H9 (cell line): ENCODE results near the gene NEDD4L. TPM values are rescaled to one million over a fixed set of nuclear protein-coding genes. Genes with fewer than 3 reads are reported as not detected.

ENCODE experiments used
- DNase-seq: peaks from one replicate; pipeline ENCODE4 v3.0.0-alpha.2; 2017
- H2AFZ ChIP-seq: one replicate; pipeline ENCODE4 v1.6.1; 2013; ENCODE audit warnings: mild to moderate bottlenecking, low read length, control low read depth, moderate library complexity
- H2AK5ac ChIP-seq: 2 replicates; pipeline ENCODE4 v1.6.1; 2013; ENCODE audit warnings: low read length, control low read depth, mixed read lengths; ENCODE audit not compliant: insufficient read length
- H2BK120ac ChIP-seq: one replicate; pipeline ENCODE4 v1.6.1; 2013; ENCODE audit warnings: low read depth, mild to moderate bottlenecking, low read length, control low read depth, inconsistent platforms; ENCODE audit not compliant: poor library complexity, severe bottlenecking
- H2BK12ac ChIP-seq: 2 replicates; pipeline ENCODE4 v1.6.1; 2013; ENCODE audit warnings: low read length, control low read depth, mixed read lengths, low read depth; ENCODE audit not compliant: insufficient read length
- H2BK15ac ChIP-seq: 2 replicates; pipeline ENCODE4 v1.6.1; 2013; ENCODE audit warnings: low read depth, low read length, control low read depth
- H2BK20ac ChIP-seq: one replicate; pipeline ENCODE4 v1.6.1; 2013; ENCODE audit warnings: low read depth, mild to moderate bottlenecking, low read length, control low read depth, inconsistent platforms; ENCODE audit not compliant: poor library complexity, severe bottlenecking
- H2BK5ac ChIP-seq: 2 replicates; pipeline ENCODE4 v1.6.1; 2013; ENCODE audit warnings: low read length, control low read depth, mixed read lengths; ENCODE audit not compliant: insufficient read length
- H3K14ac ChIP-seq: 2 replicates; pipeline ENCODE4 v1.6.1; 2013; ENCODE audit warnings: low read length, control low read depth; ENCODE audit not compliant: insufficient read depth
- H3K18ac ChIP-seq: 2 replicates; pipeline ENCODE4 v1.6.1; 2013; ENCODE audit warnings: low read depth, mild to moderate bottlenecking, mixed read lengths, low read length, control low read depth; ENCODE audit not compliant: insufficient read length
- H3K23ac ChIP-seq: 2 replicates; pipeline ENCODE4 v1.6.1; 2013; ENCODE audit warnings: low read length, control low read depth, mixed read lengths, low read depth; ENCODE audit not compliant: insufficient read length
- H3K23me2 ChIP-seq: 2 replicates; pipeline ENCODE4 v1.6.1; 2013; ENCODE audit warnings: low read depth, mild to moderate bottlenecking, mixed read lengths, low read length, control low read depth; ENCODE audit not compliant: insufficient read length, poor library complexity, severe bottlenecking
- H3K27ac ChIP-seq: 2 replicates; pipeline ENCODE4 v1.5.1; 2013; ENCODE audit warnings: low read length, control low read depth, mixed read lengths, low read depth; ENCODE audit not compliant: insufficient read length
- H3K27me3 ChIP-seq: 2 replicates; pipeline ENCODE4 v1.6.1; 2013; ENCODE audit warnings: low read length, control low read depth, inconsistent platforms; ENCODE audit not compliant: insufficient read depth
- H3K4ac ChIP-seq: 2 replicates; pipeline ENCODE4 v1.6.1; 2013; ENCODE audit warnings: low read depth, mild to moderate bottlenecking, control low read depth, inconsistent platforms, low read length, moderate library complexity
- H3K4me1 ChIP-seq: 2 replicates; pipeline ENCODE4 v1.6.1; 2013; ENCODE audit warnings: low read length, control low read depth, inconsistent platforms; ENCODE audit not compliant: insufficient read depth
- H3K4me2 ChIP-seq: 2 replicates; pipeline ENCODE4 v1.6.1; 2013; ENCODE audit warnings: low read length, control low read depth, mixed read lengths; ENCODE audit not compliant: insufficient read length, insufficient read depth
- H3K56ac ChIP-seq: 2 replicates; pipeline ENCODE4 v1.6.1; 2013; ENCODE audit warnings: low read depth, mild to moderate bottlenecking, mixed read lengths, low read length, control low read depth; ENCODE audit not compliant: insufficient read length
- H3K79me1 ChIP-seq: 2 replicates; pipeline ENCODE4 v1.6.1; 2013; ENCODE audit warnings: low read depth, mild to moderate bottlenecking, moderate library complexity, low read length, control low read depth, inconsistent platforms; ENCODE audit not compliant: insufficient read depth, poor library complexity, severe bottlenecking
- H3K79me2 ChIP-seq: 2 replicates; pipeline ENCODE4 v1.6.1; 2013; ENCODE audit warnings: low read length, control low read depth, inconsistent platforms; ENCODE audit not compliant: insufficient read depth
- H3K9ac ChIP-seq: 2 replicates; pipeline ENCODE4 v1.6.1; 2013; ENCODE audit warnings: low read length, control low read depth, mixed read lengths; ENCODE audit not compliant: insufficient read length; ENCODE audit errors: extremely low read depth
- H3K9me3 ChIP-seq: one replicate; pipeline ENCODE4 v1.6.1; 2013; ENCODE audit warnings: low read depth, low read length, inconsistent platforms; ENCODE audit not compliant: control insufficient read depth
- H3T11ph ChIP-seq: one replicate; pipeline ENCODE4 v1.6.1; 2013; ENCODE audit warnings: mild to moderate bottlenecking, low read length, control low read depth, inconsistent platforms
- H4K20me1 ChIP-seq: one replicate; pipeline ENCODE4 v1.6.1; 2013; ENCODE audit not compliant: control insufficient read depth, insufficient read length, insufficient read depth
- H4K5ac ChIP-seq: 2 replicates; pipeline ENCODE4 v1.6.1; 2013; ENCODE audit warnings: low read depth, mild to moderate bottlenecking, mixed read lengths, low read length, control low read depth; ENCODE audit not compliant: insufficient read length
- H4K8ac ChIP-seq: replicated peaks from 2 replicates; pipeline ENCODE4 v1.6.1; 2013; ENCODE audit warnings: low read length, control low read depth, mixed read lengths, low read depth; ENCODE audit not compliant: insufficient read length
- H4K91ac ChIP-seq: 2 replicates; pipeline ENCODE4 v1.6.1; 2013; ENCODE audit warnings: low read depth, mild to moderate bottlenecking, moderate library complexity, mixed read lengths, low read length, control low read depth; ENCODE audit not compliant: insufficient read length
- H3K27ac Mint-ChIP-seq, 3 experiments: 2 replicates in 2 of 3; 3 replicates in 1 of 3; pipeline ENCODE4 v1.8.0; 2020 to 2021; ENCODE audit warnings: mixed read lengths in 3 of 3, mild to moderate bottlenecking in 1 of 3, moderate library complexity in 1 of 3
- H3K27me3 Mint-ChIP-seq: 2 replicates; pipeline ENCODE4 v1.8.0; 2021; ENCODE audit warnings: low read depth, mild to moderate bottlenecking, moderate library complexity, mixed read lengths
- H3K36me3 Mint-ChIP-seq, 3 experiments: 2 replicates in 2 of 3; 3 replicates in 1 of 3; pipeline ENCODE4 v1.8.0; 2020 to 2021; ENCODE audit warnings: low read depth in 3 of 3, mixed read lengths in 3 of 3; ENCODE audit not compliant: insufficient read depth in 1 of 3
- H3K4me1 Mint-ChIP-seq, 2 experiments: 2 replicates each; pipeline ENCODE4 v1.8.0; 2020; ENCODE audit warnings: mixed read lengths in 2 of 2
- H3K4me3 Mint-ChIP-seq, 2 experiments: 2 replicates in 1 of 2; 3 replicates in 1 of 2; pipeline ENCODE4 v1.8.0; 2020 to 2021; ENCODE audit warnings: mild to moderate bottlenecking in 2 of 2, mixed read lengths in 2 of 2, moderate library complexity in 1 of 2
- H3K9me3 Mint-ChIP-seq, 2 experiments: 2 replicates in 1 of 2; 3 replicates in 1 of 2; pipeline ENCODE4 v1.8.0; 2020; ENCODE audit warnings: mild to moderate bottlenecking in 2 of 2, mixed read lengths in 2 of 2, moderate library complexity in 1 of 2
- CTCF ChIP-seq: fragments of 200-600 bp; sonication (generic); conservative IDR thresholded peaks from 3 replicates; pipeline ENCODE4 v1.8.0; 2021; ENCODE audit warnings: antibody characterized with exemption, mild to moderate bottlenecking
- WGBS: extraction: QIAGEN DNeasy Blood & Tissue Kit; methylation state at CpG from one replicate; pipeline ENCODE4 v1.1.7; 2013; ENCODE audit warnings: missing lambda C conversion rate, low lambda C conversion rate, mixed read lengths; ENCODE audit not compliant: insufficient read length; ENCODE audit errors: extremely low coverage; 5-methylcytosine and 5-hydroxymethylcytosine counted together
- total RNA-seq: library from RNA; stranded (reverse); gene quantifications from 2 replicates; pipeline ENCODE4 v1.2.1, GENCODE V29; 2021

NEDD4L gene
- total RNA-seq, 1 experiment from 2014 or later, result 76.3 TPM

- peaks cover 56 to 68% of the 10 kb centered on the region in 2 experiments for H3K4me1 Mint-ChIP-seq
- no peaks in the 10 kb centered on the region for H3K23me2 ChIP-seq
- no peak for TF ChIP-seq CTCF
- no peak overlapping the region for H2BK15ac ChIP-seq
- H3K4me2 ChIP-seq, result no peak overlapping the region
- peaks cover 7% of the 10 kb centered on the region; the same call in 1 of the 2 replicates for H3K4me1 ChIP-seq
- no peak overlapping the region for H2AK5ac ChIP-seq
- no peak overlapping the region for H3K9ac ChIP-seq
- no peak overlapping the region for H2BK12ac ChIP-seq
- no peak overlapping the region for H2BK120ac ChIP-seq
- peak overlapping the region; percentile 34 to 92 (median 89); a peak in 4 of 7 replicates for H3K27ac Mint-ChIP-seq
- no peaks in the 10 kb centered on the region for H3K27me3 ChIP-seq
- no peaks in the 10 kb centered on the region for H3K9me3 ChIP-seq
- H3K4ac ChIP-seq, result no peak overlapping the region
- peaks cover 2 to 9% (median 3%) of the 10 kb centered on the region in 3 experiments; a peak in 5 of 7 replicates for H3K36me3 Mint-ChIP-seq
- H3K27ac ChIP-seq, result no peak overlapping the region
- H3K56ac ChIP-seq, result no peak overlapping the region
- no peak overlapping the region for H2BK20ac ChIP-seq
- H3K79me2 ChIP-seq, result peaks cover 2% of the 10 kb centered on the region; the same call in 1 of the 2 replicates
- H4K5ac ChIP-seq, result no peak overlapping the region
- WGBS, result no CpG with 5 or more reads among the region's 67 CpGs
- H4K8ac ChIP-seq, result no peak overlapping the region
- no peaks in the 10 kb centered on the region for H3K9me3 Mint-ChIP-seq
- no peaks in the 10 kb centered on the region for H3K27me3 Mint-ChIP-seq
- no peak for DNase-seq
- no peak overlapping the region for H3K23ac ChIP-seq
- H2BK5ac ChIP-seq, result no peak overlapping the region
- no peak overlapping the region for H4K91ac ChIP-seq
- no peak overlapping the region for H3K18ac ChIP-seq
- H3K79me1 ChIP-seq, result no peaks in the 10 kb centered on the region
- H3T11ph ChIP-seq, result no peak overlapping the region
- H2AFZ ChIP-seq, result no peak overlapping the region
- peak overlapping the region in 1 of 2 experiments; percentile 53; a peak in 1 of 5 replicates for H3K4me3 Mint-ChIP-seq
- peak overlapping the region; percentile 1; the same call in 1 of the 2 replicates for H3K14ac ChIP-seq
- H4K20me1 ChIP-seq, result no peaks in the 10 kb centered on the region
Measured at GRCh38 chr18:58255701-58256311, 211.8 kb downstream of the NEDD4L start.
